ENCODE measurements around the gene CSF2RB. TPM values are rescaled to one million over a fixed set of nuclear protein-coding genes. Genes with fewer than 3 reads are reported as not detected.

The CSF2RB gene
- total and polyA plus RNA-seq, 2 of the 13 experiments (the other 11 are each of a cell fraction or from before 2014, with no cell fraction given) = not detected

DNA sequence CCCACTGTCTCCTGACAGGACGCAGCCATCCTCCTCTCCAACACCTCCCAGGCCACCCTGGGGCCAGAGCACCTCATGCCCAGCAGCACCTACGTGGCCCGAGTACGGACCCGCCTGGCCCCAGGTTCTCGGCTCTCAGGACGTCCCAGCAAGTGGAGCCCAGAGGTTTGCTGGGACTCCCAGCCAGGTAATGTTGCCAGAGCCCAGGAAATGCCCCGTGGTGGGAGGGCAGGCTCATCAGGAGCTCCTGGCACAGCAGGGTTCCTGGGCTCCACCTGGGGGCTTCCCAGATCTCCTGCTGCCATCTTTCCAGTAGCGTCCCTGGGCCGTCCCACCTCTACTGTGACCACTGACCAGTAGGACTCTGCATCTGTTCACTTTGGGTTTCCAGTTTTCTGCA, 16.2 kb downstream of the CSF2RB start:
- 37% methylated on average over 7 of the region's 10 CpGs for WGBS (ENCODE audit: low lambda C conversion rate)
- H3K9ac ChIP-seq (ENCODE audit: insufficient read depth, low read depth, low read length) = no peak overlapping the region
- H3K4me3 ChIP-seq (replicated peaks in 1 of 3; ENCODE audit: insufficient read depth in 1 of 3, low read depth in 2 of 3, low read length in 3 of 3) = no peak overlapping the region
- no peaks in the 10 kb centered on the region for H3K9me3 ChIP-seq (ENCODE audit: low read length)
- ChIA-PET CTCF (ENCODE audit: low intra/inter-chr PET ratio, low total read pairs) (no interaction called here), POLR2A (no interaction called here)
- no TSS peak for BruUV-seq (replicated peaks)
- H3K27ac ChIP-seq (ENCODE audit: extremely low read length, insufficient read depth, low read length) = no peak overlapping the region
- TF ChIP-seq, protein P1, sequence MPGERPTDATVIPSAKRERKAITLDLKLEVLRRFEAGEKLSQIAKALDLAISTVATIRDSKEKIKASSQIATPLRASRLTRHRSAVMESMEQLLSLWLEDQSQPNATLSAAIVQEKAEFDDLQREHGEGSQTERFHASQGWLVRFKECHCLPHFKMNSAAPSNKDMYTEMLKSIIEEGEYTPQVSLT (CRISPR knock-in tag; IDR thresholded peaks at IDR 0.05; ENCODE audit: borderline replicate concordance, low read depth) = no peak
- TF ChIP-seq KDM6A (CRISPR knock-in tag; IDR thresholded peaks at IDR 0.05; ENCODE audit: low read depth) = no peak
- TF ChIP-seq ZNF232 (CRISPR knock-in tag; IDR thresholded peaks at IDR 0.05; ENCODE audit: borderline replicate concordance) = no peak
- no peak for TF ChIP-seq ZNF230 (CRISPR knock-in tag; IDR thresholded peaks at IDR 0.05)
- no peak for TF ChIP-seq CBFB (CRISPR knock-in tag; IDR thresholded peaks at IDR 0.05)
- no peak for TF ChIP-seq ZNF879 (CRISPR knock-in tag; IDR thresholded peaks at IDR 0.05)
- no peak for TF ChIP-seq RARA (CRISPR knock-in tag; IDR thresholded peaks at IDR 0.05)
- TF ChIP-seq, protein P2, sequence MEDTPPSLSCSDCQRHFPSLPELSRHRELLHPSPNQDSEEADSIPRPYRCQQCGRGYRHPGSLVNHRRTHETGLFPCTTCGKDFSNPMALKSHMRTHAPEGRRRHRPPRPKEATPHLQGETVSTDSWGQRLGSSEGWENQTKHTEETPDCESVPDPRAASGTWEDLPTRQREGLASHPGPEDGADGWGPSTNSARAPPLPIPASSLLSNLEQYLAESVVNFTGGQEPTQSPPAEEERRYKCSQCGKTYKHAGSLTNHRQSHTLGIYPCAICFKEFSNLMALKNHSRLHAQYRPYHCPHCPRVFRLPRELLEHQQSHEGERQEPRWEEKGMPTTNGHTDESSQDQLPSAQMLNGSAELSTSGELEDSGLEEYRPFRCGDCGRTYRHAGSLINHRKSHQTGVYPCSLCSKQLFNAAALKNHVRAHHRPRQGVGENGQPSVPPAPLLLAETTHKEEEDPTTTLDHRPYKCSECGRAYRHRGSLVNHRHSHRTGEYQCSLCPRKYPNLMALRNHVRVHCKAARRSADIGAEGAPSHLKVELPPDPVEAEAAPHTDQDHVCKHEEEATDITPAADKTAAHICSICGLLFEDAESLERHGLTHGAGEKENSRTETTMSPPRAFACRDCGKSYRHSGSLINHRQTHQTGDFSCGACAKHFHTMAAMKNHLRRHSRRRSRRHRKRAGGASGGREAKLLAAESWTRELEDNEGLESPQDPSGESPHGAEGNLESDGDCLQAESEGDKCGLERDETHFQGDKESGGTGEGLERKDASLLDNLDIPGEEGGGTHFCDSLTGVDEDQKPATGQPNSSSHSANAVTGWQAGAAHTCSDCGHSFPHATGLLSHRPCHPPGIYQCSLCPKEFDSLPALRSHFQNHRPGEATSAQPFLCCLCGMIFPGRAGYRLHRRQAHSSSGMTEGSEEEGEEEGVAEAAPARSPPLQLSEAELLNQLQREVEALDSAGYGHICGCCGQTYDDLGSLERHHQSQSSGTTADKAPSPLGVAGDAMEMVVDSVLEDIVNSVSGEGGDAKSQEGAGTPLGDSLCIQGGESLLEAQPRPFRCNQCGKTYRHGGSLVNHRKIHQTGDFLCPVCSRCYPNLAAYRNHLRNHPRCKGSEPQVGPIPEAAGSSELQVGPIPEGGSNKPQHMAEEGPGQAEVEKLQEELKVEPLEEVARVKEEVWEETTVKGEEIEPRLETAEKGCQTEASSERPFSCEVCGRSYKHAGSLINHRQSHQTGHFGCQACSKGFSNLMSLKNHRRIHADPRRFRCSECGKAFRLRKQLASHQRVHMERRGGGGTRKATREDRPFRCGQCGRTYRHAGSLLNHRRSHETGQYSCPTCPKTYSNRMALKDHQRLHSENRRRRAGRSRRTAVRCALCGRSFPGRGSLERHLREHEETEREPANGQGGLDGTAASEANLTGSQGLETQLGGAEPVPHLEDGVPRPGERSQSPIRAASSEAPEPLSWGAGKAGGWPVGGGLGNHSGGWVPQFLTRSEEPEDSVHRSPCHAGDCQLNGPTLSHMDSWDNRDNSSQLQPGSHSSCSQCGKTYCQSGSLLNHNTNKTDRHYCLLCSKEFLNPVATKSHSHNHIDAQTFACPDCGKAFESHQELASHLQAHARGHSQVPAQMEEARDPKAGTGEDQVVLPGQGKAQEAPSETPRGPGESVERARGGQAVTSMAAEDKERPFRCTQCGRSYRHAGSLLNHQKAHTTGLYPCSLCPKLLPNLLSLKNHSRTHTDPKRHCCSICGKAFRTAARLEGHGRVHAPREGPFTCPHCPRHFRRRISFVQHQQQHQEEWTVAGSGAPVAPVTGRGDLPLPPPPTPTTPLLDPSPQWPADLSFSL (CRISPR knock-in tag; IDR thresholded peaks at IDR 0.05) = no peak
- no peak for TF ChIP-seq ZNF101 (CRISPR knock-in tag; IDR thresholded peaks at IDR 0.05; ENCODE audit: borderline replicate concordance, low read depth)
- TF ChIP-seq MLLT10 (CRISPR knock-in tag; IDR thresholded peaks at IDR 0.05) = no peak
- TF ChIP-seq KAT8 (CRISPR knock-in tag; IDR thresholded peaks at IDR 0.05) = no peak
- H2AFZ ChIP-seq (ENCODE audit: low read length) = no peak overlapping the region
- H3K79me2 ChIP-seq (ENCODE audit: insufficient read depth, low read length) = no peaks in the 10 kb centered on the region
- peaks cover 5 to 85% of the 10 kb centered on the region in 2 experiments for H3K27me3 ChIP-seq (ENCODE audit: control insufficient read depth in 1 of 2, insufficient read depth in 2 of 2, low read length in 2 of 2)
- no peaks in the 10 kb centered on the region for H4K20me1 ChIP-seq (ENCODE audit: insufficient read depth, low read length)
- no peaks in the 10 kb centered on the region for H3K4me1 ChIP-seq (ENCODE audit: insufficient read depth, low read length)
- ATAC-seq (no peak), DNase-seq (ENCODE audit: low spot score) (no peak), FAIRE-seq (no peak)
- no peaks in the 10 kb centered on the region for H3K36me3 ChIP-seq (replicated peaks in 1 of 2; ENCODE audit: control insufficient read depth in 1 of 2, insufficient read depth in 2 of 2, low read length in 2 of 2)
- intact Hi-C loops (cut with micrococcal nuclease; ENCODE audit: unreplicated experiment) = no loop called here
- in situ Hi-C loops (cut with HindIII; ENCODE audit: extremely low pct_ligation_motif_present, low pct_unique_long_range_greater_than_20kb) = no loop called here
- no peak overlapping the region for H3K4me2 ChIP-seq (ENCODE audit: low read depth, low read length)

Data from HepG2 (cell line).